Heart left ventricle (tissue), 16 donors: Measurements from ENCODE around the gene HOXA9. TPM values are rescaled to one million over a fixed set of nuclear protein-coding genes. Genes with fewer than 3 reads are reported as not detected.

Experiments
- ATAC-seq, 4 donors: fragments of 200-7000 bp; cut with Tn5 transposase; one replicate each; pipeline ENCODE4 v1.9.1; 2020 to 2022; ENCODE audit warnings: moderate library complexity in 4 of 4, mild to moderate bottlenecking in 3 of 4, moderate number of reproducible peaks in 1 of 4
- DNase-seq, 5 donors: peaks; one replicate each; pipeline ENCODE4 v3.0.0-alpha.2; 2020
- H3K27ac ChIP-seq, 12 donors: fragments of 200-600 bp; sonication (generic) in 4 of 12; one replicate each; pipeline versions ENCODE4 v1.5.0 to v1.8.0; 2016 to 2022; ENCODE audit warnings: mild to moderate bottlenecking in 2 of 12
- H3K27me3 ChIP-seq, 9 donors: fragments of 200-600 bp; sonication (generic) in 2 of 9; one replicate each; pipeline versions ENCODE4 v1.5.1 to v1.8.0; 2016 to 2022; ENCODE audit warnings: mild to moderate bottlenecking in 3 of 9
- H3K36me3 ChIP-seq, 9 donors: fragments of 200-600 bp; sonication (generic) in 2 of 9; one replicate each; pipeline versions ENCODE4 v1.5.0 to v1.8.0; 2018 to 2022; ENCODE audit warnings: mild to moderate bottlenecking in 2 of 9
- H3K4me1 ChIP-seq, 12 donors: fragments of 200-600 bp; sonication (generic) in 4 of 12; one replicate each; pipeline versions ENCODE4 v1.5.0 to v1.8.0; 2016 to 2022; ENCODE audit warnings: mild to moderate bottlenecking in 3 of 12
- H3K4me3 ChIP-seq, 12 donors: fragments of 200-600 bp; sonication (generic) in 4 of 12; one replicate each; pipeline versions ENCODE4 v1.5.0 to v1.8.0; 2017 to 2022; ENCODE audit warnings: mild to moderate bottlenecking in 9 of 12, moderate library complexity in 4 of 12
- H3K9me3 ChIP-seq, 12 donors: fragments of 200-600 bp; sonication (generic) in 4 of 12; one replicate each; pipeline versions ENCODE4 v1.5.0 to v1.8.0; 2016 to 2022; ENCODE audit warnings: mild to moderate bottlenecking in 1 of 12
- CTCF ChIP-seq, 12 donors: fragments of 200-600 bp; sonication (generic) in 4 of 12; IDR thresholded peaks; one replicate each; pipeline versions ENCODE4 v1.5.0 to v1.8.0; 2018 to 2022; ENCODE audit warnings: antibody characterized with exemption in 12 of 12, mild to moderate bottlenecking in 5 of 12
- POLR2A ChIP-seq, 2 donors: fragments of 450-650 bp; IDR thresholded peaks; one replicate each; pipeline ENCODE4 v1.6.1; 2017; ENCODE audit warnings: antibody characterized with exemption in 2 of 2, mild to moderate bottlenecking in 2 of 2, moderate library complexity in 2 of 2
- WGBS, 4 donors: extraction: QIAGEN DNeasy Blood & Tissue Kit in 2 of 4; methylation state at CpG; one replicate each; pipeline versions ENCODE4 v1.1.5 to v1.1.7; 2013 to 2018; 5-methylcytosine and 5-hydroxymethylcytosine counted together
- intact Hi-C, 10 donors: fragments of 100-400 bp; cut with DNase I; formaldehyde crosslinking; loops; one replicate each; pipeline versions ENCODE4 v1.11.1 to v1.14.2; 2022
- polyA plus RNA-seq, 2 donors: library from polyadenylated mRNA; stranded (reverse); fragments of 200-250 nt; gene quantifications; one replicate each; pipeline ENCODE4 v1.2.3, GENCODE V29; 2013
- total RNA-seq, 9 donors: library from RNA; depleted of rRNA in 2 of 9; stranded (reverse); fragments of >200 nt in 2 of 9; fragmentation: NEBNext Ultra II Directional in 3 of 9; extraction: Animal tissue kit (Norgen Biotek cat#: 25700) in 3 of 9; gene quantifications; one replicate each; pipeline versions ENCODE4 v1.1.0 to v1.2.4, GENCODE V29; 2016 to 2023
- donor health status: ischemic (EF 13 %, LVEDD 7.1; RV severe dilation, severe dysfunction).
- donor health status: healthy with polysubstance abuse.
- donor health status: DM: no; HTN: yes; CAD: no.
- donor health status: DM: no; HTN: no; CAD: no.
- donor health status: ischemic (EF 25% LVEDD 6.9; RV normal size, moderate dysfunction).
- donor health status: ischemic (EF 25% LVEDD 5.7; RV mildly dilated, moderate dysfunction).
- donor health status: healthy.
- donor health status: DM: yes; HTN: yes; CAD: no.
- donor health status: ischemic (EF 35%, LVEDD 5.7; RV mildly dilated, moderate dysfunction).
- donor health status: nonischemic (EF 11% LVEDD 7.7; RV severe dilation, severe dysfunction).
- donor health status: DM: yes; HTN: yes; CAD: no.
- donor health status: PGD.
- donor health status: ischemic (EF 29% LVEDD 5.4; RV normal size, mild dysfunction).
- donor health status: nonischemic (EF 23%, LVEDD 6.1; RV moderate dilation, normal function).

HOXA9 gene
- total and polyA plus RNA-seq, 11 donors = 0.29 TPM; not detected in 10

GRCh38 chr7:27155816-27156507, 9.4 kb downstream of the HOXA9 start:
- H3K4me1 ChIP-seq = peaks cover 3 to 63% (median 21%) of the 10 kb centered on the region in 12 donors
- H3K4me3 ChIP-seq = peak overlapping the region in 8 of 12 donors; percentile 9 to 40 (median 18)
- H3K27me3 ChIP-seq = peaks cover 93 to 100% (median 98%) of the 10 kb centered on the region in 9 donors
- TF ChIP-seq CTCF (IDR thresholded peaks at IDR 0.05) (no peak), POLR2A (IDR thresholded peaks at IDR 0.05) (no peak)
- H3K36me3 ChIP-seq = no peaks in the 10 kb centered on the region
- H3K9me3 ChIP-seq = no peaks in the 10 kb centered on the region
- DNase-seq (peak in 2 of 5 donors; percentile 24 to 56), ATAC-seq (no peak)
- intact Hi-C loops = loop anchor here in 5 of 10 donors (10.0 kb wide), 3 partner anchors 1071 to 1291 kb away; no protein-coding TSS in a partner anchor
- 2 to 6% (median 5%) methylated on average over 50 to 63 of the region's 63 CpGs for WGBS, 4 donors
- H3K27ac ChIP-seq = peak overlapping the region in 1 of 12 donors; percentile 79

- DNase-seq (peak in 2 of 5 donors; percentile 10 to 44), ATAC-seq (no peak)
- Histone ChIP-seq H3K4me1 (peaks cover 3 to 63% (median 21%) of the 10 kb centered on the region in 12 donors), H3K4me3 (peak overlapping the region in 2 of 12 donors; percentile 15 to 40), H3K27ac (peak overlapping the region in 1 of 12 donors; percentile 79), H3K9me3 (no peaks in the 10 kb centered on the region), H3K27me3 (peaks cover 91 to 100% (median 99%) of the 10 kb centered on the region in 9 donors), H3K36me3 (no peaks in the 10 kb centered on the region)
- intact Hi-C loops = loop anchor here in 5 of 10 donors (10.0 kb wide), 3 partner anchors 1070 to 1290 kb away; no protein-coding TSS in a partner anchor
- no peak for TF ChIP-seq POLR2A (IDR thresholded peaks at IDR 0.05)
- no peak for TF ChIP-seq CTCF (IDR thresholded peaks at IDR 0.05)
- WGBS, 4 donors = 5 to 7% (median 7%) methylated on average over 47 to 48 of the region's 48 CpGs
These were observed 10.2 kb downstream of the HOXA9 start for GRCh38 chr7:27154901-27155815.

- no peaks in the 10 kb centered on the region for H3K36me3 ChIP-seq
- peak overlapping the region in 1 of 12 donors; percentile 15 for H3K4me3 ChIP-seq
- no peaks in the 10 kb centered on the region for H3K9me3 ChIP-seq
- H3K27me3 ChIP-seq = peaks cover 88 to 100% (median 99%) of the 10 kb centered on the region in 9 donors
- WGBS, 4 donors = 14 to 22% (median 21%) methylated on average over 10 of the region's 10 CpGs
- no peak for TF ChIP-seq CTCF (IDR thresholded peaks at IDR 0.05)
- TF ChIP-seq POLR2A (IDR thresholded peaks at IDR 0.05) = no peak
- peaks cover 3 to 58% (median 21%) of the 10 kb centered on the region in 12 donors for H3K4me1 ChIP-seq
- intact Hi-C loops = loop anchor here in 5 of 10 donors (10.0 kb wide), 3 partner anchors 1070 to 1290 kb away; no protein-coding TSS in a partner anchor
- no peak overlapping the region for H3K27ac ChIP-seq
- no peak for ATAC-seq
- peak in 1 of 5 donors; percentile 48 for DNase-seq
These were observed 11.0 kb downstream of the HOXA9 start for GRCh38 chr7:27154369-27154768.
